CD14-positive monocyte (primary cell): ENCODE results near the gene KDM4F. TPM values are rescaled to one million over a fixed set of nuclear protein-coding genes. Genes with fewer than 3 reads are reported as not detected.

Experiments
- DNase-seq, 3 donors: peaks; one replicate each; pipeline ENCODE4 v3.0.0-alpha.2; 2011 to 2022
- H2AFZ ChIP-seq: 2 replicates; pipeline ENCODE4 v1.6.0; 2012; ENCODE audit warnings: mild to moderate bottlenecking, low read depth, low read length, inconsistent platforms; ENCODE audit not compliant: insufficient read depth, poor library complexity, severe bottlenecking
- H3K27ac ChIP-seq, 2 donors: 1 replicate in 1 of 2; 2 replicates in 1 of 2; pipeline ENCODE4 v1.5.1; 2012 to 2013; ENCODE audit warnings: low read length in 2 of 2, control low read depth in 1 of 2, inconsistent platforms in 1 of 2, low read depth in 1 of 2, mild to moderate bottlenecking in 1 of 2
- H3K27me3 ChIP-seq, 2 donors: one replicate each; pipeline versions ENCODE4 v1.6.0 to v1.6.1; 2011 to 2013; ENCODE audit warnings: low read length in 2 of 2; ENCODE audit not compliant: control insufficient read depth in 2 of 2, insufficient read depth in 2 of 2
- H3K36me3 ChIP-seq, 2 donors: replicated peaks in 1 of 2; 1 replicate in 1 of 2; 2 replicates in 1 of 2; pipeline versions ENCODE4 v1.5.1 to v1.6.1; 2012 to 2013; ENCODE audit warnings: low read length in 2 of 2, control low read depth in 1 of 2, inconsistent platforms in 1 of 2, mild to moderate bottlenecking in 1 of 2; ENCODE audit not compliant: insufficient read depth in 2 of 2, control insufficient read depth in 1 of 2
- H3K4me1 ChIP-seq, 2 donors: 1 replicate in 1 of 2; 2 replicates in 1 of 2; pipeline versions ENCODE4 v1.5.1 to v1.6.1; 2012 to 2013; ENCODE audit warnings: low read length in 2 of 2, control low read depth in 1 of 2, inconsistent platforms in 1 of 2, mild to moderate bottlenecking in 1 of 2, moderate library complexity in 1 of 2; ENCODE audit not compliant: insufficient read depth in 2 of 2, control insufficient read depth in 1 of 2
- H3K4me2 ChIP-seq: replicated peaks from 2 replicates; pipeline ENCODE3; 2012; ENCODE audit warnings: low read length, moderate library complexity, mild to moderate bottlenecking; ENCODE audit not compliant: poor library complexity, severe bottlenecking; ENCODE audit errors: extremely low read depth
- H3K4me3 ChIP-seq, 3 experiments: fragments of 200-600 bp in 1 of 3; sonication (generic) in 1 of 3; replicated peaks in 1 of 3; 1 replicate in 2 of 3; 2 replicates in 1 of 3; pipeline ENCODE4 v1.5.1; 2011 to 2013; ENCODE audit warnings: low read length in 3 of 3, mild to moderate bottlenecking in 3 of 3, control low read depth in 2 of 3, low read depth in 2 of 3, inconsistent platforms in 1 of 3, moderate library complexity in 1 of 3
- H3K79me2 ChIP-seq: 2 replicates; pipeline ENCODE4 v1.6.0; 2012; ENCODE audit warnings: mild to moderate bottlenecking, control low read depth, inconsistent platforms, low read length, moderate library complexity; ENCODE audit not compliant: insufficient read depth
- H3K9ac ChIP-seq: 2 replicates; pipeline ENCODE4 v1.6.0; 2017; ENCODE audit warnings: low read length, mild to moderate bottlenecking; ENCODE audit not compliant: insufficient read depth, poor library complexity, severe bottlenecking
- H3K9me3 ChIP-seq, 2 donors: replicated peaks in 1 of 2; 1 replicate in 1 of 2; 2 replicates in 1 of 2; pipeline versions ENCODE4 v1.5.1 to v1.6.1; 2012 to 2013; ENCODE audit warnings: low read length in 2 of 2, control low read depth in 1 of 2; ENCODE audit not compliant: control insufficient read depth in 1 of 2, insufficient read depth in 1 of 2
- H4K20me1 ChIP-seq: 2 replicates; pipeline ENCODE4 v1.6.0; 2012; ENCODE audit warnings: mild to moderate bottlenecking, low read length, control low read depth, moderate library complexity; ENCODE audit not compliant: insufficient read depth
- H3K27ac Mint-ChIP-seq, 7 donors: one replicate each; pipeline ENCODE4 v1.8.0; 2020; ENCODE audit warnings: mild to moderate bottlenecking in 7 of 7, mixed read lengths in 7 of 7, moderate library complexity in 6 of 7, inconsistent platforms in 2 of 7
- H3K27me3 Mint-ChIP-seq, 3 donors: one replicate each; pipeline ENCODE4 v1.8.0; 2021 to 2022; ENCODE audit warnings: low read depth in 3 of 3, mild to moderate bottlenecking in 3 of 3, mixed read lengths in 3 of 3, moderate library complexity in 3 of 3, inconsistent platforms in 1 of 3
- H3K36me3 Mint-ChIP-seq, 2 donors: one replicate each; pipeline ENCODE4 v1.8.0; 2020; ENCODE audit warnings: mixed read lengths in 2 of 2, inconsistent platforms in 1 of 2, mild to moderate bottlenecking in 1 of 2
- H3K4me1 Mint-ChIP-seq: one replicate; pipeline ENCODE4 v1.8.0; 2020; ENCODE audit warnings: mild to moderate bottlenecking, mixed read lengths
- H3K4me3 Mint-ChIP-seq, 2 donors: one replicate each; pipeline ENCODE4 v1.8.0; 2020; ENCODE audit warnings: mild to moderate bottlenecking in 2 of 2, mixed read lengths in 2 of 2, moderate library complexity in 1 of 2
- H3K9me3 Mint-ChIP-seq, 7 donors: one replicate each; pipeline ENCODE4 v1.8.0; 2020 to 2022; ENCODE audit warnings: mixed read lengths in 7 of 7, mild to moderate bottlenecking in 6 of 7, moderate library complexity in 6 of 7, inconsistent platforms in 2 of 7
- CTCF ChIP-seq: fragments of 200-600 bp; IDR thresholded peaks from one replicate; pipeline ENCODE4 v1.8.0; 2022; ENCODE audit warnings: antibody characterized with exemption, mild to moderate bottlenecking
- WGBS: methylation state at CpG from one replicate; pipeline ENCODE4 v1.1.5; 2013; ENCODE audit warnings: missing lambda C conversion rate; ENCODE audit not compliant: insufficient coverage; 5-methylcytosine and 5-hydroxymethylcytosine counted together
- intact Hi-C, 2 donors: fragments of 100-400 bp; cut with micrococcal nuclease; formaldehyde crosslinking; loops; one replicate each; pipeline versions ENCODE4 v1.15.0 to v1.15.1; 2023
- polyA plus RNA-seq, 3 donors: library from polyadenylated mRNA; depleted of rRNA in 1 of 3; unstranded in 2 of 3; stranded (reverse) in 1 of 3; fragments of 300-500 nt in 2 of 3; fragments of >200 nt in 1 of 3; fragmentation: Illumina TruSeq in 2 of 3; gene quantifications; 1 replicate in 2 of 3; 2 replicates in 1 of 3; pipeline ENCODE4 v1.2.3, GENCODE V29; 2012 to 2021

Gene KDM4F
- polyA plus RNA-seq, 3 donors = not detected

GRCh38 chr11:95078526-95078925 is 29.3 kb downstream of the KDM4F start:
- peaks cover 5 to 12% of the 10 kb centered on the region in 2 donors for H3K27me3 ChIP-seq
- H3K9me3 ChIP-seq = no peaks in the 10 kb centered on the region
- TF ChIP-seq CTCF = no peak
- H3K36me3 ChIP-seq = no peaks in the 10 kb centered on the region
- intact Hi-C loops = loop anchor here in 1 of 2 donors (10.0 kb wide), 1 partner anchor 626 kb away; no protein-coding TSS in a partner anchor
- H3K9ac ChIP-seq = no peak overlapping the region
- no peak for DNase-seq
- no peak overlapping the region for H3K4me3 ChIP-seq
- H3K79me2 ChIP-seq = no peaks in the 10 kb centered on the region
- H3K36me3 Mint-ChIP-seq = no peaks in the 10 kb centered on the region
- no peak overlapping the region for H3K27ac ChIP-seq
- peaks cover 4 to 10% (median 6%) of the 10 kb centered on the region in 3 donors for H3K27me3 Mint-ChIP-seq
- H2AFZ ChIP-seq = no peak overlapping the region
- no peaks in the 10 kb centered on the region for H3K9me3 Mint-ChIP-seq
- no peaks in the 10 kb centered on the region for H3K4me1 ChIP-seq
- H3K4me1 Mint-ChIP-seq = peaks cover 3% of the 10 kb centered on the region
- WGBS = 100% methylated on average over 1 of the region's 1 CpG
- no peak overlapping the region for H3K4me2 ChIP-seq
- no peak overlapping the region for H3K27ac Mint-ChIP-seq
- H3K4me3 Mint-ChIP-seq = no peak overlapping the region
- no peaks in the 10 kb centered on the region for H4K20me1 ChIP-seq

GRCh38 chr11:95081010-95081409 is 31.8 kb downstream of the KDM4F start:
- Histone ChIP-seq H3K79me2 (no peaks in the 10 kb centered on the region), H3K9ac (no peak overlapping the region), H4K20me1 (no peaks in the 10 kb centered on the region), H3K4me1 (no peaks in the 10 kb centered on the region), H3K4me2 (no peak overlapping the region), H3K36me3 (no peaks in the 10 kb centered on the region), H3K27ac (no peak overlapping the region), H3K4me3 (no peak overlapping the region), H2AFZ (no peak overlapping the region), H3K27me3 (peaks cover 5 to 12% of the 10 kb centered on the region in 2 donors), H3K9me3 (no peaks in the 10 kb centered on the region)
- H3K36me3 Mint-ChIP-seq = no peaks in the 10 kb centered on the region
- H3K27ac Mint-ChIP-seq = no peak overlapping the region
- no peak for DNase-seq
- peaks cover 3% of the 10 kb centered on the region for H3K4me1 Mint-ChIP-seq
- H3K27me3 Mint-ChIP-seq = peaks cover 4 to 10% (median 6%) of the 10 kb centered on the region in 3 donors
- intact Hi-C loops = loop anchor here in 1 of 2 donors (10.0 kb wide), 1 partner anchor 684 kb away; no protein-coding TSS in a partner anchor
- H3K4me3 Mint-ChIP-seq = no peak overlapping the region
- H3K9me3 Mint-ChIP-seq = no peaks in the 10 kb centered on the region
- 67% methylated on average over 3 of the region's 5 CpGs for WGBS
- TF ChIP-seq CTCF = no peak
